ENCODE results near the gene GALR3.
A peak's percentile ranks its signal among the peaks of the same experiment; 100 is the strongest.

GALR3 gene

DNA sequence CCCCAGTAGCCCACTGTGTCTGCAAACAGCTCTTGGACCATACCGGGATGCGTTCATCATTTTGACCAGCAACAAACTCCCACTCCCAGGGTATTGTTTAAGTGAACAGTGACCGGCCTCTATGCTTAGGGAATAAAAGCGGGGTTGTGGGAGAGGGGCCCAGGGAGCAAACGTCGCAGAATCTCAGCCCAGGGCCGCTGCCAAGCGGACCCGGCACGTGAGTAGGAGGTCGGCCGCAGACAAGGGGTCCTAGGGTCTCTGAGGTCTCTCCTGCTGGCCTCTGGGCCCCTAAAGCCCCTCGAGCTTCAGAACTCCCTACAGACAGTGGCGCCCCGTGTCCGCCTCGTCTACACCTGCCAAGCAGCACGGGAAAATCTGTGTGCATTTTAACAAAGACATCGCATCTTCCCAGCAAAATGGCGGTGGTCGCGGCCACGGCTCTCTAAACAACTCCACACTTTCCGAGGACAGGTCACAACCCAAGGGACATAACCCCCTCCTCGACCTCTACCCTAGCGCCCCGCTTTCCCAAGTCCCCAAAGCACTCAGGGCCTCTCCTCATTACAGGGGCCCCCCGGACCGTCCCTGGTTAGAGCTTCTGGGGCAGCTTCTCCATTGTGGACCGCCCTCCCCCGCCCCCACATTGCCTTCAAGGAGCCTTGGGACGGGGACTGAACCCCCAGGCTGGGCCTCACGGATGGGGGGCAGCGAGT is 19.4 kb upstream of the GALR3 start:
- peak; percentile 38 for DNase-seq

DNA sequence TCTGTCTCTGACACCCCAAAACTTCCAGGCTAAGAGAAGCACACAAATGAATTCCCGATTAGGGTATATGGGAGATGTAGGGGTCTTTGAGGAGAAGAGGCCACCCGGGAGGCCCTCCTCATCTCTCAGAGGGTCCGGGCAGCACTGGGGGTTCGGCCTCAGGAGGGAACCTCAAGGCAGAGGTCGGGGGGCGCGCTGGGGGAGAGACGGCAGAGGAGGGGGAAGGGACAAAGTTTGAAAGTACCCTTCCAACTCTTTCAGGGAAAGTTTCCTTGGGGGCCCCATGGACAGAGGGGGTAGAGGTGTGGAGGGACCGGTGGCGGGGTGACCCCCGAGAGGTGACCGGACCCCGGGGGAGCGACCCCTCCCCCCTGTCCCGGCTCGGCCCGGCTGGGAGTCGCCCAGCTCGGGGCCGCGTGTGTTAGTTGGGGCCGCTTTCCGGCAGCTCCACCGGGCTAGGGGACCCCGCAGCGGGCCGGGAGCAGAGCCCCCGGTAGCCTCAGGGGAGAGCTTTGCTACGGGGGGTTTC is 18.8 kb upstream of the GALR3 start:
- DNase-seq, result no peak

DNA sequence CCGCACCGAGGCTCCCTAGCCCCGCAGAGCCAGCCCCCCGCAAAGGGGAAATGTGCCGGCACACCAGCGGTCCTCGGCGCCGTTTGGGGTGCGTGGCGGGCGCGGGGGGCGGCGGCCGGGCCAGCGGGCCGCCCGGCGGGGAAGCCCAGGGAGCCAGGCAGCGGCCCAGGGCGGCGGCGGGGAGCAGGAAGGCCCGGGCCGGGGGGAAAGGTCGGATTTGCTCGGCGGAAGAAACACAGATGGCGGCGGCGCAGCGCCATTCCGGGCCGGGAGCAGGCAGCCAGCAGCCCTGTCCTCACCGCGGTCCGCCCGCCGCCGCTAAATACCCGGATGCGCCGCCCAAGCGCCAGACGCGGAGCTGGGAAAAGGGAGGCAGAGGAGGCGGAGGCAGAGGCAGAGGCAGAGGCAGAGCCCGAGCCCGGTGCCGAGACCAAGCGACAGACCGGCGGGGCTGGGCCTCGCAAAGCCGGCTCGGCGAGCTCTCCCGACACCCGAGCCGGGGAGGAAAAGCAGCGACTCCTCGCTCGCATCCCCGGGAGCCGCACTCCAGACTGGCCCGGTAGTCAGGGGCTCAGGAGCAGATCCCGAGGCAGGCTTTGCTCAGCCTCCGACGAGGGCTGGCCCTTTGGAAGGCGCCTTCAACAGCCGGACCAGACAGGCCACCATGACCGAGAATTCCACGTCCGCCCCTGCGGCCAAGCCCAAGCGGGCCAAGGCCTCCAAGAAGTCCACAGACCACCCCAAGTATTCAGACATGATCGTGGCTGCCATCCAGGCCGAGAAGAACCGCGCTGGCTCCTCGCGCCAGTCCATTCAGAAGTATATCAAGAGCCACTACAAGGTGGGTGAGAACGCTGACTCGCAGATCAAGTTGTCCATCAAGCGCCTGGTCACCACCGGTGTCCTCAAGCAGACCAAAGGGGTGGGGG is 18.0 kb upstream of the GALR3 start:
- DNase-seq, result peak; percentile 23

DNA sequence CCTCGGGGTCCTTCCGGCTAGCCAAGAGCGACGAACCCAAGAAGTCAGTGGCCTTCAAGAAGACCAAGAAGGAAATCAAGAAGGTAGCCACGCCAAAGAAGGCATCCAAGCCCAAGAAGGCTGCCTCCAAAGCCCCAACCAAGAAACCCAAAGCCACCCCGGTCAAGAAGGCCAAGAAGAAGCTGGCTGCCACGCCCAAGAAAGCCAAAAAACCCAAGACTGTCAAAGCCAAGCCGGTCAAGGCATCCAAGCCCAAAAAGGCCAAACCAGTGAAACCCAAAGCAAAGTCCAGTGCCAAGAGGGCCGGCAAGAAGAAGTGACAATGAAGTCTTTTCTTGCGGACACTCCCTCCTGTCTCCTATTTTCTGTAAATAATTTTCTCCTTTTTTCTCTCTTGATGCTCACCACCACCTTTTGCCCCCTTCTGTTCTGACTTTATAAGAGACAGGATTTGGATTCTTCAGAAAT is 17.3 kb upstream of the GALR3 start:
- no peak for DNase-seq

GRCh38 chr22:37806409-37807333 is 16.5 kb upstream of the GALR3 start:
- DNase-seq, result peak; percentile 16

DNA sequence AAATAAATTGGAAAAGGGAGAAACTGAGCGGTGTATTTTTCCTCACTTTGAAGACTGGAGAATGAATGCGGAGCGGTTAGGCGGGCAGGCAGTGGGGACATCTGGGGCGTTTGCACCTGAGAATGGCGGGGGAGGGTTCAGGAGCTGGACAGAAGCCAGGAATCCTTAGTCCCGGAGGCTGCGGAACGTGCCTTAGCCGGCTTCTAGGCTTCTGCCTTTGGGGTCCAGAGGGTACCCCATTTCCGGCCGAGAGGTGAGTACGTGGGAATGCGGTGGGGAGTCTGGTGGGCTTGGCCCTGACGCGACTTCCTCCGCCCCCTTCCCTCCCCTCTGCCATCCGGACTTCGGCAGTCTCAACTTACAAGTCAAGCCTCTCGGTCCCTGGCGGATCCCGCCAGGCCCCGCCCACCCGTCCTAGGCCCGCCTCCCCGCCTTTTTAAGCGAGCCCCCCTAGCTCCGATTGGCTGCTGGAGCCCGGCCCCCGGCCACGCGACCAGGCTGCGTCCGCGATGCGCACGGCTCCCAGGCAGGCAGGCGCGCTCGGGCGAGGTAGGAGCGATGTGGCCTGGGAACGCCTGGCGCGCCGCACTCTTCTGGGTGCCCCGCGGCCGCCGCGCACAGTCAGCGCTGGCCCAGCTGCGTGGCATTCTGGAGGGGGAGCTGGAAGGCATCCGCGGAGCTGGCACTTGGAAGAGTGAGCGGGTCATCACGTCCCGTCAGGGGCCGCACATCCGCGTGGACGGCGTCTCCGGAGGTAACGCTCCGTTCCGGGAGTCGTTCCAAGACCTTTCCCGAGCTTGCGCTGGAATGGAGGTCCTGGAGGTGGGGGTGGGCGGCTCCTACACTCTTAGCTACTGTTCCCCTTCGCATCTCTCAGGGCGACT is 15.5 kb upstream of the GALR3 start, which contains the start of gene GCAT:
GCAT (plus strand) TSS at position 525 of the 884 bp plus-strand sequence; CDS start at position 559, 34 bp downstream.
- peak; percentile 79 for DNase-seq

DNA sequence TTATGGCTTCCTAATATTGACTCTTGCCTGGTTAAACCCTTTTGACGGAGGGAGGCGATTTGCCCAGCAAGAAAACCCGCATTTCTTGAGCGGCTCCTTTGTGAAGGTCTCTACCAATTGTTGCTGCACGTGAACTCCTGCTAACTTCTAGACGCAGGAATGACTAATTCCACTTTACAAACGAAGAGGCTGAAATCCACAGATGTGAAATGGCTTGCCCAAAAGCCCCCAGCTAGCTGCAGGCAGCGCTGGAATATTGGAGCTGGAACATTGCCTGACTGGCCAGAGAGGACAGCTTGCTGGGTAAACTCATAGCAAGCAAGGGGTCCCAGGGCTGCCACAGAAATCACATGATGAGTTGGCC is 14.9 kb upstream of the GALR3 start:
- no peak for DNase-seq

GRCh38 chr22:37809672-37810333 is 13.4 kb upstream of the GALR3 start:
- DNase-seq, result no peak

- no peak for DNase-seq
These were observed 11.3 kb upstream of the GALR3 start for GRCh38 chr22:37811867-37812266.

DNA sequence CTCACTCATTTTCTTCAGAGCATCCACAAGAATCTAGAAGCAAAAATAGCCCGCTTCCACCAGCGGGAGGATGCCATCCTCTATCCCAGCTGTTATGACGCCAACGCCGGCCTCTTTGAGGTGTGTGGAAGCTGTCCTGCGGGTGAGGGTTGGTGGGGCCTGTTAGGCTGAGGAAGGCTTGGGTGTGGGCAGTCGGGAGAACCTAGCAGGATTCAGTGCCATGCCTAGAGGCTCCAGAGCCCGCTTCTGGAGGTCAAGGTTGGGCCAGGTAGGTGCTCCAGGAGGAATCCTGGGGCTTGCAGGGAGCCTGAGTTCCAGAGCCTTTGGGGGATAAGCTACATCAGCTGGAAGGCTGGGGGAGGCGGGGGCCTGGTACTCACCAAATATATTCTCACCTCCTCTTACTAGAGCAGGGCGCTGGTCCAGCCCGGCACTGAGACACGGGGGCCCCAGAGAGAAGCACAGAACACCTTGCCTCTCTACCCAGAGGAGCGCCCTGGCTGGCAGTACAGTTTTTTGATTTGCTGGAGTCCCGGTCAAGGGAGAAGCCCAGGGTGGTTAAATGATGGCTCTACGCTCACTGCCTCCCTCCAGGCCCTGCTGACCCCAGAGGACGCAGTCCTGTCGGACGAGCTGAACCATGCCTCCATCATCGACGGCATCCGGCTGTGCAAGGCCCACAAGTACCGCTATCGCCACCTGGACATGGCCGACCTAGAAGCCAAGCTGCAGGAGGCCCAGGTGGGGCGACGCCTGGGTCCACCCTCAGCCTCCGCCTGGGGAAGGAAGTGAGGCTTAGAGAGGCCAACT is 10.1 kb upstream of the GALR3 start:
- DNase-seq, result no peak

- no peak for DNase-seq
These were observed 7.6 kb upstream of the GALR3 start for GRCh38 chr22:37815593-37815992.

GRCh38 chr22:37816543-37817180 is 6.5 kb upstream of the GALR3 start:
- no peak for DNase-seq

DNA sequence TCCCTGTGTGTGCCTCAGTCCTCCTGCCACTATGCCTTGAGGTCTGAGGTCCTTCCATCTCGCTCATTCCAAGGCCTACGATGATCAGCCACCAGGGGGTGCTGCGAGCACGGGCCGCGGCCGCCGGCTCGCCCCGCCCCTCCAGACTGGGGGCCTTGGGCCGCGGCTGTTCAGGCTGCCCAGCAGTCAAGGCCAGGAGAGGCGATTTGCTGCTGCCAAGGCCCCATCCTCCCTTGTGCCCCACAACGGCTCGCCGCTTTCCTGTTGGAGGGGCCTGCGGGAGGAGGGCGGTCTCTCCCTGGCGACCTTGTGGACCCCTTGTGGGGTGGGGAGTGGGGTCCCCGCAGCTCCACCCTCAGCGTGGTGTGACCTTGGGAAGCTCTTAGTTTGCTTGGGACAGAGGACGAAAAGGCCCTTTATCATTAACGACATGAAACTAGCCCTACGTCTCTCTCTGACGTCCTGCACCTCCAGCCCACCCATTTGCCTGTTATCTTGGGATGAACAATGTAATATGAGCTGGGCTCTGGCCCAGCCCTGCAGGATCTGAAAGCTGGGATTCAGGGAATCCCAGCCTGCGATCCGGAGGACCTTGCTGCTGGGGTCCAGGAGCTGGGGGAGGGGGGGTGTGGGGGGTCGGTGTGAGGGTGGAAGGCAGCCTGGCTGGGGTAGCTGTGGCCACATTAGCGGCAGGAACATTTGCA is 5.3 kb upstream of the GALR3 start:
- peak; percentile 56 for DNase-seq

GRCh38 chr22:37818409-37819104 is 4.6 kb upstream of the GALR3 start:
- peak; percentile 19 for DNase-seq

GRCh38 chr22:37819105-37819433 is 4.1 kb upstream of the GALR3 start:
- DNase-seq, result no peak

DNA sequence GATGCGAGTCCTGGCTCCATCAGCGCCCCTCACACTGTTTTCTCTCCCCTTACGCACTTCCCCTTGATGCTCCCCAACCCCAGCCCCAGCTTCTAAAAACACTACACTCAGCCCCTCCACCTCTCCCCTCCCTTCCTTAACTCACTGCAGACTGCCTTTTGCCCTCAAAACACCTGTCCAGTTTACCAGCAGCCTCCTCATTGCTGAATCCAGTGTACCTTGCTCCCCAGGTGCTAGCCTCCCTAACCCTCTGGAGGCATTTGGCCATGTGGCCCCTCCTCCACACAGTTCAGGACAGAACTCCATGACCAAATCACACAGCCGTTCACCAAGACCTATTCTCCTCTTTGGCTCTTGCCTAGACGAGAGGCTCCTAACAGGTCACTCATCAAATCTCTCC is 2.8 kb upstream of the GALR3 start:
- no peak for DNase-seq

- no peak for DNase-seq
These were observed 926 bp upstream of the GALR3 start for GRCh38 chr22:37822079-37822833.

Measured in NCI-H748 treated with DMSO at 0.1 percent for 48 hours (cell line).